Neural cell (in vitro differentiated cells): Measurements from ENCODE around the gene NT5DC4. TPM values are rescaled to one million over a fixed set of nuclear protein-coding genes. Genes with fewer than 3 reads are reported as not detected.
A peak's percentile ranks its signal among the peaks of the same experiment; 100 is the strongest.

ENCODE experiments used
- H2AFZ ChIP-seq: fragments of 200-600, 300-800 bp; sonication (generic), shearing (Covaris generic); 2 replicates; pipeline ENCODE4 v1.6.0; 2014; ENCODE audit warnings: low read depth, mild to moderate bottlenecking, antibody characterized with exemption, low read length, moderate library complexity
- H3F3A ChIP-seq: fragments of 200-600 bp; shearing (Covaris generic); 2 replicates; pipeline ENCODE4 v1.6.1; 2016; ENCODE audit warnings: mild to moderate bottlenecking, moderate library complexity, mixed read lengths, antibody characterized with exemption, low read length; ENCODE audit not compliant: insufficient read depth, poor library complexity, severe bottlenecking
- H3K27ac ChIP-seq: fragments of 200-600, 300-800 bp; sonication (generic), shearing (Covaris generic); 2 replicates; pipeline ENCODE4 v1.5.1; 2014; ENCODE audit warnings: mild to moderate bottlenecking, low read length, moderate library complexity
- H3K27me3 ChIP-seq: fragments of 300-800, 200-600 bp; sonication (generic), shearing (Covaris generic); 2 replicates; pipeline ENCODE4 v1.6.0; 2014; ENCODE audit warnings: mild to moderate bottlenecking, low read depth, low read length, moderate library complexity; ENCODE audit not compliant: insufficient read depth
- H3K36me3 ChIP-seq: fragments of 300-800, 200-600 bp; sonication (generic), shearing (Covaris generic); 2 replicates; pipeline ENCODE4 v1.5.1; 2014; ENCODE audit warnings: mild to moderate bottlenecking, antibody characterized with exemption, low read length, moderate library complexity; ENCODE audit not compliant: insufficient read depth
- H3K4me2 ChIP-seq: fragments of 300-800, 200-600 bp; sonication (generic), shearing (Covaris generic); 2 replicates; pipeline ENCODE4 v1.6.0; 2014; ENCODE audit warnings: mild to moderate bottlenecking, low read length
- H3K4me3 ChIP-seq: fragments of 300-800, 200-600 bp; sonication (generic), shearing (Covaris generic); 2 replicates; pipeline ENCODE4 v1.5.1; 2014; ENCODE audit warnings: mild to moderate bottlenecking, low read length, moderate library complexity
- H3K79me2 ChIP-seq: fragments of 200-600 bp; shearing (Covaris generic); replicated peaks from 2 replicates; pipeline ENCODE4 v1.6.0; 2014; ENCODE audit warnings: mild to moderate bottlenecking, low read length, moderate library complexity; ENCODE audit not compliant: insufficient read depth
- H3K9ac ChIP-seq: fragments of 300-800, 200-600 bp; sonication (generic), shearing (Covaris generic); 2 replicates; pipeline ENCODE4 v1.6.1; 2016; ENCODE audit warnings: mild to moderate bottlenecking, low read length, mixed read lengths
- H3K9me2 ChIP-seq: fragments of 200-600 bp; shearing (Covaris generic); 2 replicates; pipeline ENCODE4 v1.6.1; 2016; ENCODE audit warnings: mild to moderate bottlenecking, low read length, mixed read lengths; ENCODE audit not compliant: insufficient read depth
- H3K9me3 ChIP-seq: fragments of 200-600, 300-800 bp; sonication (generic), shearing (Covaris generic); 2 replicates; pipeline ENCODE4 v1.6.1; 2016; ENCODE audit warnings: mild to moderate bottlenecking, mixed run types, low read length, moderate library complexity, mixed read lengths
- H4K20me1 ChIP-seq: fragments of 200-600 bp; shearing (Covaris generic); 2 replicates; pipeline ENCODE4 v1.6.1; 2016; ENCODE audit warnings: mild to moderate bottlenecking, mixed run types; ENCODE audit not compliant: insufficient read depth
- EP300 ChIP-seq: fragments of 450-650 bp; conservative IDR thresholded peaks from 2 replicates; pipeline ENCODE4 v1.6.1; 2014; ENCODE audit warnings: antibody characterized with exemption, mild to moderate bottlenecking, moderate library complexity; ENCODE audit not compliant: poor library complexity, severe bottlenecking
- EZH2 ChIP-seq: fragments of 200-600, 300-800 bp; shearing (Covaris generic), sonication (generic); IDR thresholded peaks from 2 replicates; pipeline ENCODE4 v1.6.1; 2014; ENCODE audit warnings: antibody characterized with exemption, low read length, borderline replicate concordance, mild to moderate bottlenecking; ENCODE audit not compliant: insufficient read depth, poor library complexity, severe bottlenecking
- MXI1 ChIP-seq: fragments of 450-650 bp; conservative IDR thresholded peaks from 2 replicates; pipeline ENCODE4 v1.6.1; 2014; ENCODE audit warnings: antibody characterized with exemption, mild to moderate bottlenecking; ENCODE audit not compliant: poor library complexity, severe bottlenecking
- POLR2AphosphoS5 ChIP-seq: IDR thresholded peaks from 2 replicates; pipeline ENCODE4 v1.6.1; 2012
- RAD21 ChIP-seq: fragments of 450-650 bp; conservative IDR thresholded peaks from 2 replicates; pipeline ENCODE4 v1.6.1; 2014; ENCODE audit warnings: antibody characterized with exemption, mild to moderate bottlenecking, moderate library complexity
- SMC3 ChIP-seq: fragments of 450-650 bp; conservative IDR thresholded peaks from 2 replicates; pipeline ENCODE4 v1.6.1; 2014; ENCODE audit warnings: antibody characterized with exemption, mild to moderate bottlenecking, moderate library complexity; ENCODE audit not compliant: poor library complexity
- TAF1 ChIP-seq: IDR thresholded peaks from 2 replicates; pipeline ENCODE4 v1.6.1; 2012; ENCODE audit warnings: low read depth
- polyA plus RNA-seq: library from polyadenylated mRNA; depleted of rRNA; stranded (reverse); fragments of >200 nt; gene quantifications from 2 replicates; pipeline ENCODE4 v1.2.3, GENCODE V29; 2014
- TF ChIP-seq, protein P1 (sequence below): IDR thresholded peaks from 2 replicates; pipeline ENCODE4 v1.6.1; 2012; ENCODE audit warnings: borderline replicate concordance
- TF ChIP-seq, protein P2 (sequence below): fragments of 450-650 bp; IDR thresholded peaks from 2 replicates; pipeline ENCODE4 v1.5.1; 2014; ENCODE audit warnings: antibody characterized with exemption, mild to moderate bottlenecking, moderate library complexity; ENCODE audit not compliant: poor library complexity, severe bottlenecking

NT5DC4 gene
- polyA plus RNA-seq, 1 donor from 2014 or later: not detected

DNA sequence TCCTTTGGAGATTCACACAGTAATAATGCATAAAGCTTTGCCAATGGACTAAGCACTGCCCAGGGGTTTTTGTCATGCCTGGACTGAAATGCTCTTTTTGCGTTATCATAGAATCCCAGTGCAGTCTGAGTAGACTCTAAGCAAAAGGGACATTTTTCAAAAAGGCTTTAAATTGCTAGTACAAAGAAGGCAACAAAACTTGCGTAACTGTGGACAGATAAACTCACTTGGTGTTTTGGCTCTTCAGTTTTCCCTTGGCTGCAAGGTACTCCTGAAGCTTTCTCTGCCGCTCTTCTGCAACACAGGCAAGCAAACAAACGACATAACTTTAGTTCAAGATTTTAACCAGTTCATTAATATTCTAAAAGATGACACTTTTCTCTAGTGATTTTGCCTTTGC, 41.5 kb downstream of the NT5DC4 start:
- Histone ChIP-seq H3K27me3 (no peaks in the 10 kb centered on the region), H3K36me3 (no peaks in the 10 kb centered on the region), H3K4me3 (no peak overlapping the region), H3K9ac (no peak overlapping the region), H3K79me2 (peaks cover 3% of the 10 kb centered on the region), H2AFZ (no peak overlapping the region), H3K4me2 (no peak overlapping the region), H3F3A (no peaks in the 10 kb centered on the region), H4K20me1 (no peaks in the 10 kb centered on the region), H3K27ac (no peak overlapping the region), H3K9me2 (no peaks in the 10 kb centered on the region), H3K9me3 (no peaks in the 10 kb centered on the region)
- TF ChIP-seq SMC3 (no peak), EZH2 (no peak), POLR2AphosphoS5 (no peak), EP300 (no peak), TAF1 (no peak), MXI1 (no peak), RAD21 (no peak)
- TF ChIP-seq, protein P1, sequence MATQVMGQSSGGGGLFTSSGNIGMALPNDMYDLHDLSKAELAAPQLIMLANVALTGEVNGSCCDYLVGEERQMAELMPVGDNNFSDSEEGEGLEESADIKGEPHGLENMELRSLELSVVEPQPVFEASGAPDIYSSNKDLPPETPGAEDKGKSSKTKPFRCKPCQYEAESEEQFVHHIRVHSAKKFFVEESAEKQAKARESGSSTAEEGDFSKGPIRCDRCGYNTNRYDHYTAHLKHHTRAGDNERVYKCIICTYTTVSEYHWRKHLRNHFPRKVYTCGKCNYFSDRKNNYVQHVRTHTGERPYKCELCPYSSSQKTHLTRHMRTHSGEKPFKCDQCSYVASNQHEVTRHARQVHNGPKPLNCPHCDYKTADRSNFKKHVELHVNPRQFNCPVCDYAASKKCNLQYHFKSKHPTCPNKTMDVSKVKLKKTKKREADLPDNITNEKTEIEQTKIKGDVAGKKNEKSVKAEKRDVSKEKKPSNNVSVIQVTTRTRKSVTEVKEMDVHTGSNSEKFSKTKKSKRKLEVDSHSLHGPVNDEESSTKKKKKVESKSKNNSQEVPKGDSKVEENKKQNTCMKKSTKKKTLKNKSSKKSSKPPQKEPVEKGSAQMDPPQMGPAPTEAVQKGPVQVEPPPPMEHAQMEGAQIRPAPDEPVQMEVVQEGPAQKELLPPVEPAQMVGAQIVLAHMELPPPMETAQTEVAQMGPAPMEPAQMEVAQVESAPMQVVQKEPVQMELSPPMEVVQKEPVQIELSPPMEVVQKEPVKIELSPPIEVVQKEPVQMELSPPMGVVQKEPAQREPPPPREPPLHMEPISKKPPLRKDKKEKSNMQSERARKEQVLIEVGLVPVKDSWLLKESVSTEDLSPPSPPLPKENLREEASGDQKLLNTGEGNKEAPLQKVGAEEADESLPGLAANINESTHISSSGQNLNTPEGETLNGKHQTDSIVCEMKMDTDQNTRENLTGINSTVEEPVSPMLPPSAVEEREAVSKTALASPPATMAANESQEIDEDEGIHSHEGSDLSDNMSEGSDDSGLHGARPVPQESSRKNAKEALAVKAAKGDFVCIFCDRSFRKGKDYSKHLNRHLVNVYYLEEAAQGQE: no peak
- TF ChIP-seq, protein P2, sequence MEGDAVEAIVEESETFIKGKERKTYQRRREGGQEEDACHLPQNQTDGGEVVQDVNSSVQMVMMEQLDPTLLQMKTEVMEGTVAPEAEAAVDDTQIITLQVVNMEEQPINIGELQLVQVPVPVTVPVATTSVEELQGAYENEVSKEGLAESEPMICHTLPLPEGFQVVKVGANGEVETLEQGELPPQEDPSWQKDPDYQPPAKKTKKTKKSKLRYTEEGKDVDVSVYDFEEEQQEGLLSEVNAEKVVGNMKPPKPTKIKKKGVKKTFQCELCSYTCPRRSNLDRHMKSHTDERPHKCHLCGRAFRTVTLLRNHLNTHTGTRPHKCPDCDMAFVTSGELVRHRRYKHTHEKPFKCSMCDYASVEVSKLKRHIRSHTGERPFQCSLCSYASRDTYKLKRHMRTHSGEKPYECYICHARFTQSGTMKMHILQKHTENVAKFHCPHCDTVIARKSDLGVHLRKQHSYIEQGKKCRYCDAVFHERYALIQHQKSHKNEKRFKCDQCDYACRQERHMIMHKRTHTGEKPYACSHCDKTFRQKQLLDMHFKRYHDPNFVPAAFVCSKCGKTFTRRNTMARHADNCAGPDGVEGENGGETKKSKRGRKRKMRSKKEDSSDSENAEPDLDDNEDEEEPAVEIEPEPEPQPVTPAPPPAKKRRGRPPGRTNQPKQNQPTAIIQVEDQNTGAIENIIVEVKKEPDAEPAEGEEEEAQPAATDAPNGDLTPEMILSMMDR: no peak

DNA sequence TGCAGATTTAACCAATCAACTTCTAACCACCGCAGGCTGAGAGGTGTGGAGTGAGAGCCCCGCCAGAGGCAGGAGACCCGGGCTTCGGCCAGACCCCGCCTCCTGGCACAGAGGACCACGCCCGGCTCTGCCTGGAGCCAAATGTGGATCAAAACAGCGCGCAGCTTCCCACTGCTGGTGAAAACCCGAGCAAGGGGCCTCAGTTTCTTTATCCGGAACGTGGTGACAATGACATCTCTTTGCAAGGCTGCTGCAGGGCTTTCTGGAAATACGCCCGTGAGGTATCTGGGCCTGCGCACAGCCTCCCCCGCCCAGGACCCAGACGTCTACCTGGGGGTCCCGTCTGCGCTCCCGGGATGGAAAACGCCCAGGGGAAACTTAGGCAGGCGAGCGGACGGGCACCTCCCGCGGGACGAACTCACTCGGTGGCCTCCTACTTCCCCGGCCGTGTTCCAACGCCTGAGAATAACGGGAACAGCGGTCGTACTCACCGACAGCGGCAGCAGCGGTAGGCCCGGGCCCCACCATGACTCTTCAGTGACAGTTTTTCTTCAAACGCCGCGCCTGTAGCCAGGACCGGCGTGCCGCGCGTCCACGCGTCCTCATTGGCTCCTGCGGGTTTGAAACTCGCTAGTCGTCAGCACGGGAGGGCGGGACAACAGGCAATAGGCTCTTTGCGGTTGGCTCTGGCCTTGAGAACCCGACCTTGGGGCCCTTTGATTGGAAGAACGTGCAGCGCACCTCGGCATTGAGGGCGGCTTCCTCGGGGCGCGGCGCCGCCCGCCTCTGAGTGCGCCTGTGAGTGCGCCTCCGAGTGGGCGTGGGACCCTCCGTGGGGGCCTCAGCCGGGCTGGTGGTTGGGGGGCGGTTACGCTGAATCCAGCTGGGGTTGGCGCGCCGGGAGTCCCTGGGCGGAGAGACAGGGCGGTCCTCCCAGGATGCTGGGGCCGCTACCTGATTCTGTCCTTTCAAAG, 43.5 kb downstream of the NT5DC4 start, which contains the start of gene CKAP2L:
CKAP2L (minus strand) TSS at position 539 of the 974 bp plus-strand sequence; CDS start at position 528, 11 bp downstream.
- Histone ChIP-seq H4K20me1 (no peaks in the 10 kb centered on the region), H2AFZ (peak within 1 kb of the TSS; percentile 70), H3K9ac (peak within 1 kb of the TSS; percentile 59), H3K4me2 (peak within 1 kb of the TSS; percentile 79), H3K36me3 (no peaks in the 10 kb centered on the region), H3K79me2 (peaks cover 3% of the 10 kb centered on the region), H3K27me3 (no peaks in the 10 kb centered on the region), H3K9me2 (no peaks in the 10 kb centered on the region), H3K27ac (no peak within 1 kb of the TSS), H3K9me3 (no peaks in the 10 kb centered on the region), H3K4me3 (peak within 1 kb of the TSS; percentile 87), H3F3A (no peaks in the 10 kb centered on the region)
- TF ChIP-seq, protein P1: no peak
- no peak for TF ChIP-seq TAF1
- peak; percentile 46 for TF ChIP-seq POLR2AphosphoS5
- TF ChIP-seq, protein P2: no peak
- peak; percentile 39 for TF ChIP-seq SMC3
- TF ChIP-seq MXI1: peak; percentile 100
- TF ChIP-seq EP300: no peak
- TF ChIP-seq RAD21: peak; percentile 38
- no peak for TF ChIP-seq EZH2
